NCI-H1694 (cell line): ENCODE data around the gene VIPR1.
A peak's percentile ranks its signal among the peaks of the same experiment; 100 is the strongest.
"Not testable (repeated sequence)": the region's sequence is repeated elsewhere in the genome, so short reads cannot be mapped to it uniquely, and the experiment has no call there.

Experiments
- DNase-seq: peaks from one replicate; lab custom pipeline; 2025; lab: John Stamatoyannopoulos, UW

Gene VIPR1

DNA sequence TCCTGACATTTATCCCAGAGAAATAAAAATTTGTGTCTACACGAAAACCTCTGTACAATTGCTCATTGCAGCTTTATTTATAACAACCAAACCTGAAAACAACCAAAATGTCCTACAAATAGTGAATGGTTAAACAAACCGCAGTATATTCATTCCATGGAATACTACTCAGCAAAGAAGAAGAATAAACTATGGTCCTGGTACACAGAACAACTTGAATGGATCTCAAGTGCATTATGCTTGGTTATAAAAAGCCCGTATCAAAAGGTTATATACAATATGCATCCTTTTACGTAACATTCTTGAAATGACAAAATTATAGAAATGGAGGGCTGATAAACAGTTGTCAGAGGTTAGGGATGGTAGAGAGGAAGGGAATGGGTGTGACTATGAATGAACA lies 75.6 kb downstream of the VIPR1 start:
- no peak for DNase-seq

DNA sequence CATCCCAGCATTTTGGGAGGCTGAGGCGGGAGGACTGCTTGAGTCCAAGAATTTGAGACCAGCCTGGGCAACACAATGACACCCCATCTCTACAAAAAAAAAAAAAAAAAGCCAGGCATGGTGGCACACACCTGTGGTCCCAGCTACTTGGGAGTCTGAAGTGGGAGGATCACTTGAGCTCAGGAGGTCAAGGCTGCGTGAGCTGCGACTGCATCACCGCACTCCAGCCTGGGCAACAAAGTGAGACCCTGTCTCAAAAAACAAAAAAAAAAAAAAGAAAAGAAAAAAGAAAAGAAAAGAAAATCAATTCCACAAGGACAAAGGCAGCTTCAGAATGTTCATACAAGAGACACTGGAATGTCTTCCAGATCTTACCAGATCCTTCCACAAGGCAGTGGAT lies 76.9 kb downstream of the VIPR1 start:
- not testable (repeated sequence) for DNase-seq

DNA sequence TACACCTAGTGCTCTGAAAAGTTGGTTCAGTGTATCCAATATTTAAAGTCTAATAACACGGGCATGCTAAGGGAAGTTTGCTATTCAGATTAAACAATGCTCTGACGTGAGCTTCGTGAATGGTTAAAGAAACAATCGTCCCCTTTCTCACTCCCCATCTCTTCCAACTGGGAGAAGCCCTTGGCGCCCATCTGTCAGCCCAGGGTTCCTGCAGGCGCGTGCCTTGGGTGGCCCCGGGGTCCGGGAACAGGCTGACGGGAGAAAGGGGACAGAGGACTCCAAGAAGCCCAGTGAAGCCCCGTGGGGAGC lies 78.9 kb downstream of the VIPR1 start:
- DNase-seq, result no peak

DNA sequence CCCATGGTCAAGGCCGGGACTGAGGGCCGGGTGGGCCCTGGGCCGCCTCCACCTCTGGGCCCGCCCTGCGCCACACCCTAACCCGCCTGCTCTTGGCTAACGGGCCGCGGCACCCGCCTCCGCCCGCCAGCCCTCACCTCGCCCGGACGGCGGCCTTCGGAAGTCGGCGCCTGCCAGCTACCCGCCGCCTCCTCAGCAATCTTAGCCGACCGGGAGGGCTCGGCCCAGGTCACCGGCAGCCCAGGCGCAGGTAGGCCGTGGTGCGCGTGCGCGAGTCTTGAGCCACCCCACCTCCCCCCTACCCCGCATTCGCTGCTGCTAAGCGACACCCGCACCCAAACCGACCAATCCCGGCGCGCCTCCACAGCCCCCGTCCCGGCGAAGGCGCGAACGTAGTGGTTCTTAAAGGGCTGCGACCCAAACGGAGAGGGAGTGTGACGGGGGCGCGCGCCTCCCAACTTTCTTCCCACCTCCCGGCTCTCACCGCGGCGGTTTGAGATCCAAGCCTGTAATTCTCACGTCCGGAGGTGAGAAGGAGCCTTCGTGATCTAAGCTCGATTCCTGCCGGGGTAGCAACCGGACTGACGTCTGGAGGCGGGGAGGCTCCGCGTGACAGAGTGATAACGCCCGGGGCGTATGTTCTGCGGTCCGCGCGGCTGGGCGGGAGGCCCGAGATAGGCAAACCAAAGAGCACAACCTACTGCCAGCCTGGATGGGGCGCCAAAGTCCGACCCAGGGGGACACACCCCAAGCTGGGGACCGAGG lies 79.4 kb downstream of the VIPR1 start, which contains the start of gene SEC22C:
Gene SEC22C, minus strand, starts transcription at position 259 of the 765 bp plus-strand sequence. CDS start 12,921 bp downstream, outside the sequence.
- peak; percentile 44 for DNase-seq

DNA sequence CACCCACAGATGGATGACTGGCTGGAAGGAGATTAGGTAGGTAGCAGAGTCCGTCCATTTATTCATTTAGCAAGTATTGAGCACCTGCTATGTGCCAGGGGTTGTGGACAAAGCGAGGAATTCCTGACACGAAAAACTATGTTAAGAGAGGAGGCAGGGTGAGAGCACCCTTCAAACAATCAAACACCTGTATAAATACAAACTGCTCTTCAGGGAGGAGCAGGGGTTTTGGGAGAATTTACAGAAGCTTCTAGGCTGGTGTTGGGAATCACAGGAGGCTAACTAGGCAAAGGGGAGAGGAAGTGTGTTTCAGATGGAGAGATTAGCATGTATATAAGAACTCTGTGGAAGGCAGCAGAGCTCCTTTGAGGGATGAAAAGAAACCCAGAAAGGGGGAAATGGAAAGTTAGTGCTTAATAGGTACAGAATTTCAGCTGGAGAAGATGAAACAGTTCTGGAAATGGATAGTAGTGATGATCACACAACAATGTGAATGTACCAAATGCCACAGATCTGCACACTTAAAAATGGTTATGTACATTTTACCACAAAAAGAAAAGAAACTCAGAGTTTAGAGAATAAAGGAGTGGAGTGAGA lies 80.1 kb downstream of the VIPR1 start:
- no peak for DNase-seq
